Activated T-helper 1 cell treated with anti-CD3 and anti-CD28 coated beads, Interleukin-12 subunit alpha, Interleukin-12 subunit beta, Interleukin-2, Interleukin-4 antibody, amounts not matched to agents 30 ng/mL and 10 ng/mL and 1 ng/mL, durations not matched to agents 14 hours and 24 hours and 36 hours (primary cell): ENCODE results near the gene NFAT5. TPM values are rescaled to one million over a fixed set of nuclear protein-coding genes. Genes with fewer than 3 reads are reported as not detected.

Experiments
- DNase-seq: peaks from one replicate; pipeline ENCODE4 v3.0.0; 2021; ENCODE audit warnings: low spot score
- H3K27ac Mint-ChIP-seq: one replicate; pipeline ENCODE4 v1.8.0; 2021; ENCODE audit warnings: mild to moderate bottlenecking, mixed read lengths
- H3K27me3 Mint-ChIP-seq: one replicate; pipeline ENCODE4 v1.8.0; 2022; ENCODE audit warnings: mild to moderate bottlenecking, moderate library complexity, mixed read lengths; ENCODE audit not compliant: insufficient read depth
- H3K36me3 Mint-ChIP-seq: one replicate; pipeline ENCODE4 v1.8.0; 2021; ENCODE audit warnings: low read depth, mixed read lengths
- H3K4me1 Mint-ChIP-seq: one replicate; pipeline ENCODE4 v1.8.0; 2021; ENCODE audit warnings: low read depth, mixed read lengths
- H3K4me3 Mint-ChIP-seq: one replicate; pipeline ENCODE4 v1.8.0; 2021; ENCODE audit warnings: mild to moderate bottlenecking, moderate library complexity, mixed read lengths
- H3K9me3 Mint-ChIP-seq: one replicate; pipeline ENCODE4 v1.8.0; 2021; ENCODE audit warnings: mixed read lengths
- intact Hi-C: fragments of 100-400 bp; cut with micrococcal nuclease; formaldehyde crosslinking; loops from one replicate; pipeline ENCODE4 v1.15.1; 2024
- total RNA-seq: library from RNA; stranded (reverse); gene quantifications from 2 replicates; pipeline ENCODE4 v1.2.3, GENCODE V29; 2022

The NFAT5 gene
- total RNA-seq, 1 donor from 2014 or later: 54.2 TPM

- no peaks in the 10 kb centered on the region for H3K9me3 Mint-ChIP-seq
- H3K36me3 Mint-ChIP-seq: peaks cover 29% of the 10 kb centered on the region
- H3K27ac Mint-ChIP-seq: no peak overlapping the region
- intact Hi-C loops: loop anchor here (10.0 kb wide), 1 partner anchor 186 kb away; no protein-coding TSS in a partner anchor
- no peak overlapping the region for H3K4me3 Mint-ChIP-seq
- no peak for DNase-seq
- H3K27me3 Mint-ChIP-seq: no peaks in the 10 kb centered on the region
- no peaks in the 10 kb centered on the region for H3K4me1 Mint-ChIP-seq
These were observed 114.6 kb downstream of the NFAT5 start for GRCh38 chr16:69680358-69680757.

GRCh38 chr16:69688589-69688988 lies 122.8 kb downstream of the NFAT5 start:
- intact Hi-C loops: loop anchor here (10.0 kb wide), 1 partner anchor 194 kb away; no protein-coding TSS in a partner anchor
- DNase-seq: no peak
- peaks cover 20% of the 10 kb centered on the region for H3K4me1 Mint-ChIP-seq
- no peak overlapping the region for H3K4me3 Mint-ChIP-seq
- H3K36me3 Mint-ChIP-seq: peaks cover 39% of the 10 kb centered on the region
- H3K9me3 Mint-ChIP-seq: no peaks in the 10 kb centered on the region
- no peaks in the 10 kb centered on the region for H3K27me3 Mint-ChIP-seq
- H3K27ac Mint-ChIP-seq: no peak overlapping the region

GRCh38 chr16:69691980-69692911 lies 126.5 kb downstream of the NFAT5 start:
- Mint-ChIP-seq H3K27me3 (no peaks in the 10 kb centered on the region), H3K36me3 (peaks cover 43% of the 10 kb centered on the region), H3K27ac (peak overlapping the region; percentile 86), H3K4me3 (no peak overlapping the region), H3K4me1 (peaks cover 20% of the 10 kb centered on the region), H3K9me3 (no peaks in the 10 kb centered on the region)
- DNase-seq: no peak
- intact Hi-C loops: no loop called here

DNA sequence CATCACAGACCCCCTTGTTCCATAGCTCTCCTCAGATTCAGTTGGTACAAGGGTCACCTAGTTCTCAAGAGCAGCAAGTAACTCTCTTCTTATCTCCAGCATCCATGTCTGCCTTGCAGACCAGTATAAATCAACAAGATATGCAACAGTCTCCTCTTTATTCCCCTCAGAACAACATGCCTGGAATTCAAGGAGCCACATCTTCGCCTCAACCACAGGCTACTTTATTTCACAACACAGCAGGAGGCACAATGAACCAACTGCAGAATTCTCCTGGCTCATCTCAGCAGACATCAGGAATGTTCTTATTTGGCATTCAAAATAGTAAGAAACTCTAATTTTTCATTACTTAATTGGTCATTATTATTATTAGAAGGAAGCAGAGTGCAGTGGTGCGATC lies 128.2 kb downstream of the NFAT5 start:
- H3K4me3 Mint-ChIP-seq: no peak overlapping the region
- no peaks in the 10 kb centered on the region for H3K27me3 Mint-ChIP-seq
- H3K36me3 Mint-ChIP-seq: peaks cover 46% of the 10 kb centered on the region
- intact Hi-C loops: no loop called here
- DNase-seq: no peak
- H3K27ac Mint-ChIP-seq: no peak overlapping the region
- H3K4me1 Mint-ChIP-seq: peaks cover 20% of the 10 kb centered on the region
- H3K9me3 Mint-ChIP-seq: no peaks in the 10 kb centered on the region

- DNase-seq: no peak
- Mint-ChIP-seq H3K27ac (no peak overlapping the region), H3K4me3 (no peak overlapping the region), H3K4me1 (no peaks in the 10 kb centered on the region), H3K27me3 (no peaks in the 10 kb centered on the region), H3K36me3 (peaks cover 24% of the 10 kb centered on the region), H3K9me3 (no peaks in the 10 kb centered on the region)
- intact Hi-C loops: no loop called here
These were observed 132.6 kb downstream of the NFAT5 start for GRCh38 chr16:69698404-69698803.

- Mint-ChIP-seq H3K9me3 (no peaks in the 10 kb centered on the region), H3K4me1 (no peaks in the 10 kb centered on the region), H3K36me3 (peaks cover 16% of the 10 kb centered on the region), H3K27me3 (no peaks in the 10 kb centered on the region), H3K4me3 (no peak overlapping the region), H3K27ac (no peak overlapping the region)
- DNase-seq: no peak
- intact Hi-C loops: no loop called here
These were observed 134.1 kb downstream of the NFAT5 start for GRCh38 chr16:69699915-69700314.

- intact Hi-C loops: no loop called here
- Mint-ChIP-seq H3K4me3 (no peak overlapping the region), H3K36me3 (peaks cover 9% of the 10 kb centered on the region), H3K27ac (no peak overlapping the region), H3K4me1 (no peaks in the 10 kb centered on the region), H3K27me3 (no peaks in the 10 kb centered on the region), H3K9me3 (no peaks in the 10 kb centered on the region)
- no peak for DNase-seq
These were observed 135.7 kb downstream of the NFAT5 start for GRCh38 chr16:69701452-69701851.

DNA sequence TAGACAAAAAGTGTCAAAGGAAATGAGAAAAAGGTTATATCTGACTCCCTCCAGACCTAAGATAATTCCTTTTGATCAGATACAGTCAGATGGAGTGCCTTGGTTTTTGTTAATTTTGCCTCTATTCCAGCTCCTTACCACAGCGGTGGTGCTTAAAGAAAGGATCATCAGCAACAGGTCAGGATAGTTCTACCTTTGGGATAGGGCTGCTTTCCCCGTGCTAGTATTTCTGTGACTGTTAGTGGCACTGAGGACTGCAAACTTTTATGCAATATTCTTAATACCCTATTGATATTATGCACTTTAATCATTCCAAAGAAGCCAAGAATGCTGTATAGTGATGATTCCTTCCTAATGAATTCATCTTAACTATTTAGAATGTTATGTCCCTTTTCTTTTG lies 136.1 kb downstream of the NFAT5 start:
- no peak for DNase-seq
- no peaks in the 10 kb centered on the region for H3K4me1 Mint-ChIP-seq
- intact Hi-C loops: no loop called here
- H3K4me3 Mint-ChIP-seq: no peak overlapping the region
- peaks cover 9% of the 10 kb centered on the region for H3K36me3 Mint-ChIP-seq
- no peaks in the 10 kb centered on the region for H3K27me3 Mint-ChIP-seq
- no peak overlapping the region for H3K27ac Mint-ChIP-seq
- H3K9me3 Mint-ChIP-seq: no peaks in the 10 kb centered on the region

GRCh38 chr16:69703638-69704037 lies 137.9 kb downstream of the NFAT5 start:
- Mint-ChIP-seq H3K4me1 (no peaks in the 10 kb centered on the region), H3K27me3 (no peaks in the 10 kb centered on the region), H3K36me3 (peaks cover 9% of the 10 kb centered on the region), H3K9me3 (no peaks in the 10 kb centered on the region), H3K4me3 (no peak overlapping the region), H3K27ac (no peak overlapping the region)
- no peak for DNase-seq
- intact Hi-C loops: no loop called here

GRCh38 chr16:69706256-69706974 lies 140.6 kb downstream of the NFAT5 start:
- H3K4me1 Mint-ChIP-seq: peaks cover 5% of the 10 kb centered on the region
- H3K27me3 Mint-ChIP-seq: no peaks in the 10 kb centered on the region
- intact Hi-C loops: loop anchor here (5.0 kb wide), 1 partner anchor 144 kb away; no protein-coding TSS in a partner anchor
- H3K36me3 Mint-ChIP-seq: peaks cover 6% of the 10 kb centered on the region
- no peak overlapping the region for H3K27ac Mint-ChIP-seq
- H3K4me3 Mint-ChIP-seq: no peak overlapping the region
- DNase-seq: no peak
- H3K9me3 Mint-ChIP-seq: no peaks in the 10 kb centered on the region

DNA sequence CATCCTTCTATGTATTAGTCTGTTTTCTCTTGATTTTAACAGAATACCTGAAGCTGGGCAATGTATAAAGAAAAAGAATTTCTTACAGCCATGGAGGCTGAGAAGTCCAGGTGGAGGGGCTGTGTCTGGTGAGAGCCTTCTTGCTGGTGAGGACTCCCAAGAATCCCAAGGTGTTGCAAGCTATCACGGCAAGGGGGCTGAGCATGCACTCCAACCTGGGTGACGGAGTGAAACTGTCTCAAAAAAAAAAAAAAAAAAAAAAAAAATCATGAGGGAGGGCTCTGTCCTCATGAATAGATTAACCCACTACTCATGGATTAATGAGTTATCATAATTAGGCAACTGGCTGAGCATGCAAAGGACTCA lies 141.2 kb downstream of the NFAT5 start:
- intact Hi-C loops: loop anchor here (5.0 kb wide), 1 partner anchor 145 kb away; no protein-coding TSS in a partner anchor
- H3K4me1 Mint-ChIP-seq: peaks cover 7% of the 10 kb centered on the region
- no peaks in the 10 kb centered on the region for H3K9me3 Mint-ChIP-seq
- no peak overlapping the region for H3K4me3 Mint-ChIP-seq
- no peak for DNase-seq
- no peaks in the 10 kb centered on the region for H3K27me3 Mint-ChIP-seq
- no peak overlapping the region for H3K27ac Mint-ChIP-seq
- H3K36me3 Mint-ChIP-seq: peaks cover 4% of the 10 kb centered on the region

DNA sequence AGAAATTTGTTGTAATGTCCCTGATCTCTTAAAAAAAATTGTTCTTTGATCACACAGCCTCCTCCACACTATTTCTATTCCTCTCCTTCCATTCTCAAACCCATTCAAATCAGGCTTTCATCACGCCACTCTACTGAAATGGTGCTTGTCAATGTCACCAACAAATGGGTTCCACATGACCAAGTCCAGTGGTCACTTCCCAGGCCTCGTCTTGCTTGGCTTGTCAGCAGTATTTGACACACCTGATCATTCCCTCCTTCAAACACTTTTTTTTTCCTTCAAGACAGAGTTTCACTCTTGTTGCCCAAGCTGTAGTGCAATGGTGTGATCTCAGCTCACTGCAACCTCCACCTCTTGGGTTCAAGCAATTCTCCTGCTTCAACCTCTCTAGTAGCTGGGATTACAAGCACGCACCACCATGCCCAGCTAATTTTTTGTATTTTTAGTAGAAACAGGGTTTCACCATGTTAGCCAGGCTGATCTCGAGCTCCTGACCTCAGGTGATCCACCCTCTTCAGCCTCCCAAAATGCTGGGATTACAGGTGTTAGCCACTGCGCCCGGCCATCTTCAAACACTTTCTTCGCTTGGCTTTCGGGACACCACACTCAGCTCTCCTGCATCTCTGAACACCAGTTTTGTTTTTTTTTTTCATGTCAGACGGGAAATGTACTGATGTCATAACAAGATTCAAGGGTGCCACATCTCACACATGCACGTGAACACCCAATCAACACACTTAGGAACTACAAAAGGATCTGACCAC lies 142.3 kb downstream of the NFAT5 start:
- intact Hi-C loops: loop anchor here (5.0 kb wide), 1 partner anchor 146 kb away; no protein-coding TSS in a partner anchor
- Mint-ChIP-seq H3K9me3 (no peaks in the 10 kb centered on the region), H3K36me3 (peaks cover 4% of the 10 kb centered on the region), H3K4me3 (no peak overlapping the region), H3K4me1 (peaks cover 7% of the 10 kb centered on the region), H3K27ac (peak overlapping the region; percentile 1), H3K27me3 (no peaks in the 10 kb centered on the region)
- DNase-seq: no peak
